ENCODE data around the gene VPS37D.
"Not testable (repeated sequence)": the region's sequence is repeated elsewhere in the genome, so short reads cannot be mapped to it uniquely, and the experiment has no call there.

The VPS37D gene

GRCh38 chr7:73706126-73707044 is 38.8 kb downstream of the VPS37D start:
- peak; percentile 33 for DNase-seq

GRCh38 chr7:73707045-73707631 is 39.5 kb downstream of the VPS37D start:
- DNase-seq: peak; percentile 71

DNA sequence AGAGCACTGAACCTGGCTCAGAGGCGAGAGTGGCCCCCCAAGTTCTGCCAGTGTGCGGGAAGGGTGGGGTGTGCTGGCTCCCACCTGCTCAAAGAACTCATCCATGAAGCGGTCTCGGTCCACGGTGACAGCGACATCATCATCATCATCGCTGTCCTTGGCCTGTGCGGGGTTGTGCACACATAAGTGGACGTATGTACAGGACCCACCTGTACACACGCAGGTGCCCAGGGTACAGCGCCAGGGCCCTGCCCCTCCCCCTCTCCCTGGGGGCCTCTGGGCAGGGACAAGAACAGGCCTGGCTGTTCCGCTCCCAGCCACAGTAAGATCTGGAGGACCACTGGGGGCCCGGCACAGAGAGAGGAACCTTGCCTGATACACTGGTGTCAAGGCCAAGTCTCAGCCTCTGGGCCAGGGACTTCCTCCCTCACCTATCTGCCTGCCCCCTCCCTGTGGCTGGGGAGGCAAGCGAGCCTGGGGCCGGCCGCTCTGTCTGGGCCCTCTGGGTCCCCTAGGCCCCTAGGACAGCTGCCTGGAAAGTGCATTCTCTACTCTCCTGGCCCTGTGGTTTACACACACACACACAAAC is 41.4 kb downstream of the VPS37D start:
- no peak for DNase-seq

DNA sequence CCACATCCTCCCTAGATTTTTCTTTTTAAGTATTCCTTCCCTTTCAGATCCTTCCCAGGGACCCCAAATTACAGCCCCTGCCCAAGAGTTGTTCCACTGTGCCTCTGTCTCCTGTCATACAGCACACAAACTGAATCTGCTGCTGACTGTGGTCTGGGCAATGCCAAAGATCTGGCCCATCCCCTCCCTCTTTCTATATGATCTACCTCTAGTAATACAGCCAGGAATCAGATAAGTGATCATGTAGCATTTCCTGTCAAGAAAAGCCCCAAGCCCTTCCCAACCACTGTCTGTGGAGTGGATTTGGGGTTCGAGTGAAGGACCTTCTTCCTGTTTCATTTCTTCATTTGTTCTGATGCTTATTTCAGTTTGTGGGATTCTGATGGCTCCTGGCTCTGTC is 45.1 kb downstream of the VPS37D start:
- DNase-seq: no peak

- DNase-seq: not testable (repeated sequence)
Observed at GRCh38 chr7:73713319-73713718, 45.7 kb downstream of the VPS37D start.

DNA sequence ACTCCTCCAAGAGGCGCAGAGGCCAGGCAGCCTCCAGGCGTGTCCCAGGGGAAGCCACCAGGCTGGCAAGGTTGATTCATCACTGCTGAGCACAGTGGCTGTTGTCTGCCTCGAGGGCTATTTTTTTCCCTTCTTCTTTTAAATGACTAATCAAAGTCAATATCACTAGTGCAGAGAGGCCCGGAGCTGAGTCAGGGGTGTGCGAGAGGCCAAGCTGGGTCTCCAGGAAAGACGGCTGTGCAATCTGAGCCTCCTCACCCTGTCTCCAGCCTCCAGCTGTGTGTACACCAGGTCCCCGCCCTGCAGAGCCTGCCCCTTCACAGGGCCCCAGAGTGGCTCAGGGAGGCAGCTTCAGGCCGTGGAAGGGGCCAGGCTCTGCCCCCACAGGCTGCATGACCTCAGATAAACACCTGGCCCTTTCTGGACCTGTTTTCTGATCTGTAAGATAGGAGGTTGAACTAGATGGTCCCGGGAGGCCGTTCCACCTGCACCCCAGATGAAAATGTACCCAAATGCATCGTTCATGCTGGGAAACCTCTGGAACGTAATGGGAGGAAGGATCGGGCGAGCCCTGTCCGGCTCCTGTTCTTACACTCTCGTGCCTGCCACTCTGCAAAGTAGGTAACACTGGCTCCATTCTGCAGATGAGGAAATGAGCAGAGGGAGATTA is 48.2 kb downstream of the VPS37D start:
- peak; percentile 38 for DNase-seq

DNA sequence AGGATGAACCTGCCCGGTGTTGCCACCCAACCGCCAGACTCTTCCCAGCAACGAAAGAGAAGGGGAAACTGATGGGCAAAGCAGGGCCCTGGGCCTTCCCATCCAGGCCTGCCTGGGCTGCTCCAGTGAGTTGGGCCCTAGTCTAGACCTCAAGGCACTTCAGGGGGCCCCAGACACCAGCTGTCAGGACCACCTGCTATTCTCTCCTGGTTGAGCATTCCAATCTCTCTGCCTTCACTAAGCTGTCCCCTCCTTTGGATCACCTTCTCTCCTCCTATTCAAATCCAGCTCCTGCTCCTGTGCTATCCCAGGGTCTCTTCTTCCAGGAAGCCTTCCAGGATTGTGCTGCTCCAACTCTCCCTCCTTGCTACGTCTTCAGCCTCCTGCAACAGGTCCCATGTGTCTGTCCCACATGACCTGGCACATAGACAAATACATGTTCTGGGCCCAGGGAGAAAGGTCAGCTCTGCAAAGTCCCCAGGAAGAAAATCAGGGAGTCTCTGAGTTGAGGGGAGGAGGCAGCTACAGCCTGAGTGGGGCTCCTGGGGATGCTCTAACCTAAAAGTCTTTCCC is 48.8 kb downstream of the VPS37D start:
- DNase-seq: no peak

DNA sequence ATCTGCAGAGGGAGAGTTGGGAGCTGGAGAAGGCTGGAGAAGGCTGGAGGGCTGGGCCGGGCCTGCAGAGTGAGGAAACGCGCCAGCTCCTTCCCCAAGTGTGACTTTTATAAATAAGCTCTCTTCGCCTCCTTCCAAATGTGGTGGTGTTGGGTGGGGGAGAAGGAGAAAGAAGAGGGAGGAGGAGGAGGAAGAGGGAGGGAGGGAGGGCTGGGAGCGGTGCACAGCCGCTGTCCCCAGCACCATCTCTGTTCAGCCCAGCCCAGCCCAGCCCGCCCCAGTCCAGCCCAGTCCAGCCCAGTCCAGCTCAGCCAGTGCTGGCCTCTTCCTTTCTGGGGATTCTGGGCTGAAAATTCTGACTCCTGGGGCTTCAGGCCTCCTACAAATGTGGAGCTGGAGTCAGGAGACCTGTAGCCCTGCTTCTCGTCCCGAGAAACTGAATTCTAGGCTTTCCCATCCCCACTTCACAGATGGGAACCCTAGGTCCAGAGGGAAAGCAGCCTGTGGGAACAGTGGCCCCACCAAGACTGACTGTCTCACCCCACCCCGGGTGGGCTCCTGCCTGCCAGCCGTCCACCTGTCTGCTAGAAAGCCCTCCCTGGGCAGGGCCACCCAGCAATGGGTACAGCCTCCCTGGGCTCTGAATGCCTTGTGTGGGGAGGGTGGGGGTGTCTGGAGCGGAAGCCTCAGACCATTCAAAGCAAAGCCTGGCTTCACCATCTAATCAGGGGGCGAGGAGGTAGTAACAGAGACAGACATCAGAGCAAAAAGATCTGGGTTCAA is 49.6 kb downstream of the VPS37D start:
- DNase-seq: no peak

- DNase-seq: peak; percentile 82
Observed at GRCh38 chr7:73717991-73718405, 50.4 kb downstream of the VPS37D start.

DNA sequence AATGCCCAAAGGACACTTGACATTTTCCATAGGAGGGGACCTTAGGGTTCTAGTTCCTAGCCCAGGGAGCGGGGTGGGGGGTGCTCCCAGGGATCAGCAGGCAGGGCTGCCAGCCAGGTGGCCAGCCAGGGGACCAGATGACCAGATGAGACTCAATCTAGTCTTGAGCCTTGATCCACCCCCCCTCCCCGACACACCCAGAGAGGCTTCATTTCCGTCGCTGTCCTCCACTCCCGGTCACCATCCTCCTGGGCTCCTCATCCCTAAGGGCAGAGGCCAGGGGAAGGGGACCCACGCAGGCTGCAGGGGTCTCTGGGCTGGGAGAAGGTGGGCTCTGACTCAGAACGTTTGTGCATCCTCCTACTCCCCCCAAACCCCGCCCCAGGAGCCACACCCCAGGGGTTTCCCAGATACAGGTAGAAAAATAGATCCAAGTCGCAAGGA is 50.8 kb downstream of the VPS37D start:
- peak; percentile 15 for DNase-seq

- DNase-seq: peak; percentile 77
Observed at GRCh38 chr7:73718905-73719805, 51.5 kb downstream of the VPS37D start, which contains the start of gene STX1A. STX1A (minus strand) TSS chr7:73719669; CDS start chr7:73719631, 38 bp downstream.

DNA sequence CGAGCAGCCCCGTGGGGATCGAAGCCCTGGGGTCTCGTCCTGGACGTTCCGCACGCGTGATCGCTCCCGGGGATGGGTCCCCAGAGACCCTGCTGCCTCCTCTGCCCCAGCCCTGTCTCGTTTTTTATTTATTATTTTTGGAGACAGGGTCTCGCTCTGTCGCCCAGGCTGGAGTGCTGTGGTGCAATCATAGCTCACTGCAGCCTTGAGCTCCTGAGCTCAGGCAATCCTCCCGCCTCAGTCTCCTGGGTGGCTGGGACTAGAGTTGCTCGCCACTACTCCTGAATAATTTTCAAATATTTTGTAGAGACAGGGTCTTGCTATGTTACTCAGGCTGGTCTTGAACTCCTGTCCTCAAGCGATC is 52.2 kb downstream of the VPS37D start:
- no peak for DNase-seq

DNA sequence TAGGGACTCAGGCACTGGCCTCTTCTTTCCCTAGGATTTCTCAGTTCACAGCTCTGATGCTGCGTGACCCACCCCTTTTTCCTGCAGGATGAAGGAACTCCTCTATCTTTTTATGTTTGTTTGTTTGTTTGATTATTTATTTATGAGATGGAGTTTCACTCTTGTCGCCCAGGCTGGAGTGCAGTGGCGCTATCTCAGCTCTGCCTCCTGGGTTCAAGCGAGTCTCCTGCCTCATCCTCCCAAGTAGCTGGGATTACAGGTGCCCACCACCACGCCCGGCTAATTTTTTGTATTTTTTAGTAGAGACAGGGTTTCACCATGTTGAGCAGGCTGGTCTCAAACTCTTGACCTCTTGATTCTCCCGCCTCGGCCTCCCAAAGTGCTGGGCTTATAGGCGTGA is 52.8 kb downstream of the VPS37D start:
- DNase-seq: not testable (repeated sequence)

GRCh38 chr7:73721377-73721817 is 53.8 kb downstream of the VPS37D start:
- no peak for DNase-seq
